Fibroblast of gingiva (primary cell): ENCODE results near the gene SMG7.

Source experiments
- DNase-seq: peaks from one replicate; pipeline ENCODE4 v3.0.0-alpha.2; 2011; ENCODE audit warnings: low read depth

The SMG7 gene

DNA sequence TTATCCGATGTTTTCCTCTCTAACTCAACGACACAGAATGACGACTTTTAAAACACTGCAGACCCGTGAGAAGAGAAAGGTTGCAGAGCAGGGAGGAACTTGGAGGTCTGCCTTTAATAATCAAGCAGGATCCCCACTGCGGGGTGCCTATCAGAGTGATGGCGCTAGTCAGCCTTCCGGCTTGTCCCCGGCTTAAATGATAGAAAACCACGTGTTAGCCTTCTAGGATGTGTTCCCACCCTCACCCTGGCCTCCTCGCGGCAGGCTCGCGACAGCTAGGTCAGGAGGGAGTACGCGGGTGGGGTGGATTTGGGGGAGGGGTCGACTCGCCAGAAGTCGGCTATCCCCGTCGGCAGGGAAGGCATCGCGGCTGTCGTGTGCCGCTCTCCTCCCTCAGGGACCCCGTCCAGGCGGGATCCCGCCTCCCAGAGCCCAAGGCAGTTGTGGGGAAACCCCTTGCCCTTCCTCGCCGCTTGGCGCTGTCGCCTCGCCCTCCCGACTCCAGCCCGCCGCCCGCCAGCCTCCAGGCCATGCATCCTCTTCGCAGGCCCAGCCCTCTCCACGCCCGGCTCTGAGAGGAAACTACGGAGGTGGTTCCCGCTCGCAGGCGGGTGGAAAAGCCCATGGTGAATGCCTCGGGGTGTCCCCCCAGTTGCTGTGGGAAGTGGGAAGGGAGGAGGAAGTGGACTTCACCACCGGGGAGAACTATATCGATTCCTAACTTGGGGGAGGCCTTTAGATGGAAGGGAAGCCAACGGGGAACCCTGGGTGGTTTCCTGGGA, 1.1 kb upstream of the SMG7 start:
- peak; percentile 86 for DNase-seq

DNA sequence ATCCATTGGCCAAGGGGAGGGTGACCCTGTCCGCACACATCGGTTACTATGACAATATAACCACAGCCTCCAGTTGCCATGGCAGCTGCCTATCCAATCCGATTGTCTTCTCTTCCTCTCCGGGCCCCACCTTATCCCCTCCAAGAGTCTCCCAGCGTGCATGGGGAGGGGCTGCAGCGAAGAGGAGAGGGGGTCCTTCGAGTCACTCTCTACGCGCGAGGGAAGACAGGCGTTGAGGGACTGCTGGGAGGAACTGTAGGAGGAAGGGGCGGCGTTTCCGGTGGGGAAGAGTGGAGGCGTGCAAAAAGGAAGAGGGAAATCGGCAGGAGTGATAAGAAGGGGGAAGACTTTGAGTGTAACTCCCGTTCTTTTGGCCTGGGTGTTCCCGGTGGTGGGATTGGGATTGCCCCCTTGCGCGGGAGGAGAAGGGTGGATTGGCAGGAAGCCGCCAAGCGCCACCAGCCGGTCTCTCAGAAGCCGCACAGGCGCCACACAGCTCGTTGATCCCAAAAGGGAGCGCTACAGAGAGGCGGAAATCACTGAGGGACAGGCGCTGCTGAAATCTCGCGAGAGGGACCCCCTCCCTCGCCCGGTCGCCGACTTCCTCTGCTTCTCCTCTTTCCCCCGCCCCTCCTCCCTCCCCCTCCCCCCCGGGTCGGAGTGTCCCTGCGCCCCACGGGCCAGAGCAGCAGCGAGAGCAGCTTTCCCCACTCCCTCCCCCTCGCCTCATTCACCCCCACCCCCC, 384 bp upstream of the SMG7 start:
- peak; percentile 99 for DNase-seq

DNA sequence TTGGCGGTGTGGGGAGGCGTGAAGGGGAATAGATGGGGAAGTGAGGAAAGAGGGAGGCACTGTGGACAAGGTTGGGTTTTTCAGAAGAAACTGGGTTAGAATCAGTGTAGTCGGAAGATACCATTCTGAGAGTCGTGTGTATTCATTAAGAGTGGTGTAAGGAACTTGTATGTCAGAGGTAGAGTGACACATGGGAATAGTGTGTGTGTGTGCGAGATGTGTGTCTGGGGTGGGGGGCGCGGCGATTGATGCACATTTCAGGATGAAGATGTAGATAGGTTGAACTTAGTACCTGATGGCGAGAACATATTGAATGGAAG, 878 bp downstream of the SMG7 start:
- no peak for DNase-seq

DNA sequence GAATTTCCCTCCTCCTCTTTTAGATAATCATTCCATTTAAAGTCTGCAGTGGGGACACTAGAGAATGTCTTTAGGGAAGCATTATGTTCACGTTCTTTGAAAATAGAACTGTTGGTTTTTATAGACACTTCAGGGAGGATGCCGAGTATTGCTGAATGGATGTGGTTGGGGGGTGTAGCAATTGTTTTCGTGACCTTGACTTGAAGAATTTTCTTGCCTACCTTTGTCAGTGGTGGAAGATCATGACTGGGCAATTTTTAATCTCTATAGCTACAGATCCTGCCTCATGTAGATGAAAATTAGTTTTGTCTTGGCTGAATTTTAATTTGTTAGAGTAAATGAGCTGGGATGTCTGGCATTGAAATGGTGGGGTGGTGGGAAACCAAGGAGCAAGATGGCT, 3.8 kb downstream of the SMG7 start:
- no peak for DNase-seq

DNA sequence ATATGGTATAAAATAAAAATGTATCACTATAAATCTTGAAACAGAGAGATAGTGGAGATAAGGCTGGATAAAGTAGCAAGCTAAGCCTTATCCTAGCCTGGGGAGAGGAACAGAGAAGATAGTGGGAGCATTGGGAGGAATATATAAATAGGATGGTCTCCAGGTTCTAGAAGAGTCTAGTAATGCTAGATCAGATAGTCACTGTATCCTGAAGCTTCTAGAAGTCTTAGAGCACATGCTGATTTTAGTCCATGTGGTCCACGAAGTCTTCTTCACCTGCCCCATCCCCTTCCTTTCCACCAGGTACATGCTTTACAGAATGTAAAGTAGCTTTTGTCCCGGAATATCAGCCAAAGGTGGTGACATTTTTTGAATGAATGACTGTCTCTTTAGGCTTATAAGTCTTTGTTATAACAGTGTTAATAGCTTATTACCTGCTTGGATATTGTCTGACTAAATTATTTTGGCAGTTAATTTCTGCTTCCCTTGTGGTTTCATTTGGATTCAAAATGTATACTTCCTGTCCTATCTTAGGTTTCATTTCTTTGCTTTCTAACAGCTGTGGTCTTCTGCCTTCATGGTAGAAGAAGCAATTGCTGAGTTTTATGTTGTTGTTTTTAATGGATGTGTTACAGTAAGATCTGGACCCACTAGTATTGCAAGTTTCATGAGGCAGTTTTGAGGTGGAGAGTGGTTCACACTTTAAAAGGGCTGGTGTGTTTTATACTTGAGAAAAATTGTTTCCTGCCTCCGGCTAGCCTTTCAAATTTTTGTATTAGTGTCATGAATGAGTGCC, 5.9 kb downstream of the SMG7 start:
- DNase-seq: no peak

DNA sequence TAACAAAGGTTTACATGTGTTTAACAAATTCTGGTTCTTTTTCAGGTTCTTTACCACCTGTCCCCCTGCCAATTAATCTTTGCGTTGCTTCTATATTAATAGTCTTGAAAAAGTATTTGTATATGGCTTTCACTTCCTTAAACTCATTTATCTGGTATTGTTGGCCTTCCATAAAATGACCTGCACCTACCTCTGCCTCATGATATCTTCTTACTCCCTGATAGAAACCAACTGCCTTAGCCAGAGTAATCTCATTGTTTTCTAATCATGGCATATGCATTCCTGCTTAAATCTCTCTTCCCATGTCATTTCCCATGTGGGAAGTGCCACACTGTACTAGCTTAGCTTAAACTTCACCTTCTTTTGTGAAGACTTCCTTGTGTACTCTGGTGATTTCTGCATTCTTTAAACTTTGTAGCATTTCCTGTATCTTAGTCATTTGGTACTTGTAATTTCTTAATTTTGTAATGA, 8.7 kb downstream of the SMG7 start:
- no peak for DNase-seq

DNA sequence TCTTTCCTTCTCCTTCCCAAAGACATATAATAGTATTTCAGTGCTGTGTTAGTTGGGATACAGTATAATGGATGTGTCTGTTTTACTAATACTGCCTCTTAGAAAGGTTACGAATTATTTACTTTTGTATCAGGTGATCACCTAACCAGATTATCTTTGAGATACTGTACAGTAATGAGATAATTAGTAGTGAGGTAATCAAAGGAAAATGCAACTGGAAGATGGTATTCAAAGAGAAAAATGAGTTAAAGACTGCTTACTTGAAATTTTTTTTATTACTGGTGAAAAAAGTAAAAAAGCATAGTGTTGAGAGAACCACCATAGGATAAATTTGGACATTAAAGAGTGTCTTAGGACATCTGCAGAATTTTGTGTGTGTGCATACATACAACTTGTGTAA, 10.9 kb downstream of the SMG7 start:
- DNase-seq: no peak

DNA sequence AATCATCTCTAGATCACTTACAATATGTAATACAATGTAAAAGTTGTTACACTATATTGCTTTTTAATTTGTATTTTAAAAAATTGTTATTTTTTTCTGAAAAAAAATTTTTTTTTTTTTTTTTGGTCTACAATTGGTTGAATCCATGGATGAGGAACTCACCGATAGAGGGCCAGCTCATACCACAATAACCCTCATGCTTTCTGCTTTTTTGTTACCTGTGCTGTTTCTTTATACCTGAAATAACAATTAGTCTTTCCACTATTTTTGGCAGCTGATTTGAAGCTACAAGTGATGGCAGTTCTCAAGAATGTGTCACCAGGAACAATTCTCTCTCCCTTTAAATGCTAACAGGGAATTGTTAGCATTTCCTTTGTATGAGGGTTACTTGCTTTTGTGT, 12.0 kb downstream of the SMG7 start:
- no peak for DNase-seq

DNA sequence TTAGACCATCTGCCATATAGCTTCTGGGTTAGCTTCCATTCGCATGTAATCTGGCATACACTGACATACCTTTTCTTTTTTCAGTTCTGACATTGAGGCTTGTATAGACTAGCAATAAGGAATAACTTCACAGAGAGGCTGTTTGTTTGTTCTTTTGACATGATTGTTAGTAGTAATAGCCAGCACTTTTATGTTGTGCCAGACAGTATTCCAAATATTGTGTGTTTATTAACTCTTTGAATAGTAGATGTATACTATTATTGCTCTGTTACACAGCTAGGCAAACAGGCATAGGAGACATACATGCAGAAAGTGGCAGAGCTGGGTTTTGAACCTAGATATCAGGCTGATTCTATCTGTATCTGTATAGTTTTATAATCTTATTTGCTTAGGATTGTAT, 12.6 kb downstream of the SMG7 start:
- no peak for DNase-seq

DNA sequence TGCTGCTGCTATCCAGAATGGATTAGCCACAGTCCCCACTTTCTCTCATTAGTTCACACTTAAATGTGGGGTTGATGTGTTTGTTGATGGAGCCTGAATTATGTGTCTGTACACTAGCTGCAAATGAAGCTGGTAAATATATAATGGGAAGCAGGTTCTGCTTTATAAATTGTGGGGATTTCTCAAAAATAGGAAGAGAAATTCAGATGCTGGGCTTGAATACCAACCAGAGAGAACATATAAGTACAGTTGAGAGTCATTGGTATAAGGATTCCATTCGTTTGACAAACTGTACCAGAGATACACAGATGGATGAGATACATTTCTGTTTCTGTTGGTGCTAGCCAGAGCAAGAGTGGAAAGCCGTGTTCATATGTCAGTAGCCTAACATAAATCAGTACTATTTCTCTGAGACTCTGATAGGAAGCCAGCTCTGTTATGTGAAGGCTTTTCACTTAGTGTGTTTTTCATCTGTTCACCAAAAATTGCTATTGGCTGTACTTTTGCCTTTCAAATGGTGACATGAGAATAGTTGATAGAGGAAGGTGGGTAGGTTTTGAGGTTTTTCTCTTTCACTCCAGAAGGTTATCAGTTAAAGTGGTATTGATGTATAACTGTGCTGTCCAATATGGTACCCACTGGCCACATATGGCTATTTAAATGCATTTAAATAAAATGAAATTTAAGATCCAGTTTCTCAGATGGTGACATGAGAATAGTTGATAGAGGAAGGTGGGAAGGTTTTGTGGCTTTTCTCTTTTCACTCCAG, 15.6 kb downstream of the SMG7 start:
- no peak for DNase-seq

DNA sequence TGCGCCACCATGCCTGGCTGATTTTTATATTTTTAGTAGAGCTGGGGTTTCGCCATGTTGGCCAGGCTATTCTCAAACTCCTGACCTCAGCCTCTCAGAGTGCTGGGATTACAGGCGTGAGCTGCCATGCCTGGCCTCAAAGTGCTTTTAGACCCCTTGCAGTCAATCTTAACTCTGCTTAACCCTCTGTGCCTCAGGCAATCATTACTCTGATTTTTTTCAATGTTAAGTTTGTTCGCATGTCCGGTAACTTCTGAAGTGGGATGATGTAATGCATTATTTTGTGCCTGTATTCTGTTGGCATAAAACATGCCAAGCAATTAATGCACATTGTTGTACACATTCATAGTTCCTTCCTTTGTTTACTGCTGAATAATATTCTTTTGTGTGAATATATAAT, 18.6 kb downstream of the SMG7 start:
- no peak for DNase-seq

DNA sequence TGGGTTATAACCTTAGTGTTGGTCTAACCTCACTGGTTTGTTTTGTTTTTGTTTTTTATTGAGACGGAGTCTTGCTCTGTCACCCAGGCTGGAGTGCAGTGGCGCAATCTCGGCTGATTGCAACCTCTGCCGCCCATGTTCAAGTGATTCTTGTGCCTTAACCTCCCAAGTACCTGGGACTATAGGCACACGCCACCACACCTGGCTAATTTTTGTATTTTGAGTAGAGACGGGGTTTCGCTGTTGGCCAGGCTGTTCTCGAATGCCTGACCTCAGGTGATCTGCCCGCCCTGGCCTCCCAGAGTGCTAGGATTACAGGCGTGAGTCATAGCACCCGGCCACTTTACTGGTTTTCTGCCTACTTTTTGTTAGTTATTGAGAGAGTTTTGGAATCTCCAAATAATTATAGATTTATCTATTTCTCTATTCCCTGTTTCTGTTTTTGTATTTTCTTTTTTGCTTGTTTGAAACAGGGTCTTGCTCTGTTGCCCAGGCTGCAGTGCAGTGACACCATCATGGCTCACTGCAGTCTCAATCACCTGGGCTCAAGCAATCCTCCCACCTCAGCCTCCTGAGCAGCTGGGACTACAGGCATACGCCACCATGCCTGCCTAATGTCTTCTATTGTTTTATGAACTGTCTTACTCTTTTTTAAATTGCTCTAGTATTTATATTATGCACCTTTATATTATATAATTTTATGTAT, 21.4 kb downstream of the SMG7 start:
- no peak for DNase-seq

DNA sequence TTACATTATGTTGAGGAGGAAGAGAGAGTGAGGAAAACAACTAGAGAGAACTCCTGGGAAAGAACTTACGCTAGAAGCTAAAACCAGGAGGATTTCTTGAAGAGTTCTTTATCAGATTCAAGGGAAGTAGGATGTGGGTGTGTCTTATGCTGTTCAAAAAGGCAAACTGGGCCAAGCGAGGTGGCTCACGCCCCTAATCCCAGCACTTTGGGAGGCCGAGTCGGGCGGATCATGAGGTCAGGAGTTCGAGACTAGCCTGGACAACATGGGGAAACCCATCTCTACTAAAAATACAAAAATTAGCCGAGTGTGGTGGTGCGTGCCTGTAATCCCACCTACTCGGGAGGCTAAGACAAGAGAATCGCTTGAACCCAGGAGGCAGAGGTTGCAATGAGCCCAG, 23.1 kb downstream of the SMG7 start:
- DNase-seq: no peak

DNA sequence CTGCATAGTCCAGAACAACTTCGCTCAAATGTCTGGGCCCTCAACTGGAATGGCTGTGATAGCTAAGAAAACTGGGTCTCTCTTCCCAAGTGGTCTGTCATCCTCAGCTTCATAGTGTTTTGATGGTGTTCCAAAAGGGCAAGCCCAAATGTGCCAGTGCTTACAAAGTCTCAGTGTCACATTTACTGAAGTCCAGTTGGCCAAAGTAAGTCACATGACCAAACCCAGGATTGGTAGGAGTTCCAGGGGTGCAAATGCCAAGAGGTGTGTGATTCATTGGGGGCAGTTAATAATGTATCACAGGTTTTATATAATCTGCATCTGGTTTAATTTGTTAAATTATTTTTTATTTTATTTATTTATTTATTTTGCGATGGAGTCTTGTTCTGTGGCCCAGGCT, 24.9 kb downstream of the SMG7 start:
- no peak for DNase-seq

DNA sequence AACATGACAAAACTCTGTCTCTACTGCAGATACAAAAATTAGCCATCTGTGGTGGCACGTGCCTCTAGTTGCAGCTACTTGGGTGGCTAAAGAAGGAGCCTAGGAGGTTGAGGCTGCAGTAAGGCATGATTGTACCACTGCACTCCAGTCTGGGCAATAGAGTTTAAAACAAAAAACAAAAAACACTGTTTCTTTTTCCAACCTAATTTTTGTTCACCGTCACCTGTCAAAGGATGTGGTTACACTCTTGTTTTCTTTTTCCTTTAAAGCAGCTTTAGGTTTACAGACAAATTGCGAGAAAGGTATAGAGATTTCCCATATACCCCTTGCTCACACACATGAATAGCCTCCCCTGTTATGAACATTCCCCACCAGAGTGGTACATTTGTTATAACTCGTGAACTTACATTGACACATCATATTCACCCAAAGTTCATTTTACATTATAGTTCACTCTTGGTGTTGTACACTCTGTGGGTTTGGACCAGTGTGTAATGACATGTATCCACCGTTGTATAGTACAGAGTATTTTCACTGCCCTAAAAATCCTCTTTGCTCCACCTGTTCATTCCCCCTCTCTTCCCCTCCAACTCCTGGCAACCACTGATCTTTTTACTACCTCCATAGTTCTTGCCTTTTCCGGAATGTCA, 26.2 kb downstream of the SMG7 start:
- no peak for DNase-seq

DNA sequence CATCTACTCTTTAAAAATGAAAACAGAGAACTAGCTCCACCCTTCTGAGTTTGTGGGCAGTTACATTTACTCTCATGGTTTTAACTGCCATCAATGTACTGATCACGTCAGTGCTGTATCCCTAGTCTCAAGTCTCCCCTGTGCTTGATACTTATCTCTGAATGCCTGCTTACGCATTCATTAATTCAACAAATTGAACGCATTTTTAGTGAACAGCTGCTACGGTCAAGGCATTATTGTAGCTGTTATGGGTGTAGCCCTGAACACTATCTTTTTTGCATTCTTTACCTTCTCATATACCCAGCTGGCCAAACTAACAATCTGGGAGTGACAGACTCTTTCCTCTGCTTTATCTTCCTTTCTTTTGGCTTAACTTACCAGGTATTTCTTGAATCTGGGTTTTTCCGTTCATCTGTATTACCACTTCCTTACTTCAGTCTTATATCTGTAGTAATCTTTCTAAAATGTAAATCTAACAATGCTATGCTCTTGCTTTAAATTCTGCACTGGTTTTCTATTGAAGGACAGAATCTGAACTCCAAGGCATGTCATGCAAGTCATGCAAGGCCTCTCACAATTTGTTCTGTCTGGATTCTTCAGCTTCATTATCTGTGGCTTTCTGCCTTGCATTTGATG, 33.3 kb downstream of the SMG7 start:
- DNase-seq: no peak

DNA sequence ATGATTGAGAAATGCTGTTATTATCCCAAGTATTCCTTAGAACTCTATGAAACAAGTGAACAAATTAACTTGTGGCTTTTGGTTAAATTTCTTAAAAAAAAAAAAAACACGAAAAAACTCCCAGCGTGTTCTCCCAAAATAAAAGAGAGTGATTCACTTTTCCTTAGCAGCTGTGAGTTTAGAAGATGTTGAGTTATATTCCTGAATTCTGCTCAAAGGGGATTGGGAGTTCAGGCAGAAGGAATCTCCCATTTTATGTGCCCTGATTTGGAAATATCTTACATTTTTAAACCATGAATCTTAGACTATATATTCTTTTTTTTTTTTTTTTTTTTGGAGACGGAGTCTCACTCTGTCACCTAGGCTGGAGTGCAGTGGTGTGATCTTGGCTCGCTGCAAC, 34.3 kb downstream of the SMG7 start:
- DNase-seq: no peak

DNA sequence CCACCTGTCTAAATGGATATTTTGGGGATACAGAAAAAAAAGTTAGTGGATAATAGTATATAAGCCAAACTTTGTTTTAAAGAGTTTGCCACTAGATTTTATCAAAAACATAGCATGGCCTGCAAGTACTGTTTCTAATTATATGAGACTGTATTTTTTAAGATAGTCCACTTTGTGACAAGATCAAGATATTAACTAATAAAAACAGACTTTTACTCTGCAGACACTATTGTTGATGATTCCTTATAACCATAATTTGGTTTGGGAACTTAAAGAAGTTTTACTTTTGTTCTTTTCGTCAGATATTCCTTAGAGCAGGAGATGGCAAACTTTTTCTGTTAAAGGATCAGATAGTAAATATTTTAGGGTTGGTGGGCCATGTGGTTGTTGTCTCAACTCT, 36.4 kb downstream of the SMG7 start:
- DNase-seq: no peak

DNA sequence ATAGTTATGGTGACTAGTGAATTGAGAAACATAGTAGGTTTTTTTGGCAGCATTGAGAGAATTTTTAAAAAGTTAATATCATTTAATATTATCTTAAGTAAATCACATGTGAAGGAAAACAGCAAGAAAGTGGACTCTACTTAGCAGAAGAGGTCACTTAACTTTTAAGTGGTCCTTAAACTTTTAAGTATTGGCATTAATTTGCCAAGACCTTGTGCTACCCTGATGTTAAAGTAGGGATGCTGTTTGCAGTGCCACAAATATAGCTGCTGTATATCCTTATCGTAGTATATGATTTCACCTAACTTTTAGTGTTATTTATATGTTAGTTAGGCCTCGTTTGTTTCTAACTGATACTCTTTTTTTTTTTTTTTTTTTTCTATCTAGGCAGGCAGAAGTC, 40.2 kb downstream of the SMG7 start:
- DNase-seq: no peak

DNA sequence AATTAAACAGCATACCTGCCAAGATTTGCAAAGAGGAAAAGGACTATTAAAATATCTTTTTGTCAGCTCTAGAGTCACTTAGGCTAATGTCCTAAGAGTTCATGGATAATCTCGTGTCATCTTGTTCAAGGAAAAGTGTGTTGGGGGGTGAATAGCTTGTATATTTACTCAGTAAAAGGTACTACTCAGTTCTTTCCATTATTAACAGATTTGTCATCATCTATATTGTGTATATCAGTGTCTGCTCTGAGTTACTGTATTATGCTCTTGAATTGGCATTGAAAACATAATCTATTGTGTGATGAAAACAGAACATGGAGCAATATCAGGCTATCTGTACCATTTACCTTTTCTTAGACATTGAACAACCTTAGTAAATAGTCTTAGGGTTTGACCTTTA, 41.9 kb downstream of the SMG7 start:
- no peak for DNase-seq
